HG02885 (cell line): ENCODE measurements around the gene UPF2.

Experiments
- ATAC-seq: cut with Tn5 transposase; IDR thresholded peaks from one replicate; pipeline ENCODE4 v1.9.1; 2021; ENCODE audit warnings: mild to moderate bottlenecking; ENCODE audit not compliant: unreplicated experiment, poor library complexity

UPF2 gene

GRCh38 chr10:11875494-11876281 is 166.9 kb downstream of the UPF2 start:
- ATAC-seq, result no peak

DNA sequence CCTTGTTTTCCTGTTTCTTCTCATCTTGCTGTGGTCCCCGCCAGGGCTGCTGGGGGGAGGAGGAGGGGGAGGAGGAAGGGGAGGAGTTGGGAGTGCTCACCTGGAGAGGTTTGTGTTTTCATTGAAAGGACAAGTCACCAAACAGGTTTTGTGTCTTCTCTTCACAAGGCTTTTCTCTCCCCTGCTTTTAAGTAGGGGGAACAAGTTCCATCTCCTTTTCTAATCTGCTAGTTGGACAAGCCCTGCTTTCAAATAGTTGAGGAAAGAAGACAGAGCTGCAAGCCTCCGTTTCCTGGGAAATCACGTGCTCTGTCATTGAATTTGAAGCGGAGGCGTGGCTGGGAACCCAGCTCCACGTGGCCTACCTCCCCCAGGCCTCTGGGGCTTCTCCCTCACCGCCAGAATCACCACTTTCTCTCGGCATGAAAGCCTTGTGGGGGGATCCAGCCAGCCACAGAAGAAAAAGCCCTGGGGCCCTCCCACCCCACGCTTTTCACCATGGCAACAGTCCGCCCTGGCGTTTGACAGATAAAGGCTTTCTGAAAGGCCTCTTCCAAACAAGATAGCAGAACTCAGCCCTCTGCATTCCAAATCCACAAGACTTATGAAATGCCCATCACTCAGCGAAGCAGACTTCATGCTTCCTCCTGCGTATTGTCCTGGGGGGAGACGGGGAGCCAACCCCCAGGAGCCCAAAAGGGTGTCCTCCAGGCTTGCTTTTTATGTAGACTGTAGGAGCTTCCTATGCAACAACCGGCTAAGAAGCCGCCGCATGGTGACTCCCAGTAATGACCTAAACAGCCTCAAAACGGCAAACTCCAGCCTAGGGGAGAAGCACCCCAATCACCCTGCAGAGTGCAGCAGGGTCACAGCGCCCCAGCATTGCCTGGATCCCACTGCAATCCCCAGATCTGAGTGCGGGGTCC is 167.8 kb downstream of the UPF2 start:
- no peak for ATAC-seq

DNA sequence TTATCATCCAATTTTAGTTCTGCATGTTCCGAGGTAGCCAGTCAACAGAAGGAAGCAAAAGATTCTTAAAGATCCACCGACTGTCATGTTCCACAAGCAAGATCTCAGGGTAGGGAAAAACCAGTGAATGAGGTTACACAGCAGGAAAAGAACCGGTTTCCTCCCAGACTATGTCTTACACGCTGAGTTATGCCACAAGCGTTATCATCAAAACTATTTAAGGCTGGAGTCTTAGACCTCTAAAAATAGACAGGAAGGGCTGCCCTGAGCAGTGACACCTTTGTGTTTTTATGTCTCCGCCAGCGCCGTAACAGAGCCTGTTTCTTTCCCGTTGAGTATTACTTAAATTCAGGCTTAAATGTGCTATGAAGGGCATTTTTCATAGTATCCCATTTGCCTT is 171.1 kb downstream of the UPF2 start:
- ATAC-seq, result no peak

GRCh38 chr10:11870900-11871400 is 171.7 kb downstream of the UPF2 start:
- ATAC-seq, result no peak

DNA sequence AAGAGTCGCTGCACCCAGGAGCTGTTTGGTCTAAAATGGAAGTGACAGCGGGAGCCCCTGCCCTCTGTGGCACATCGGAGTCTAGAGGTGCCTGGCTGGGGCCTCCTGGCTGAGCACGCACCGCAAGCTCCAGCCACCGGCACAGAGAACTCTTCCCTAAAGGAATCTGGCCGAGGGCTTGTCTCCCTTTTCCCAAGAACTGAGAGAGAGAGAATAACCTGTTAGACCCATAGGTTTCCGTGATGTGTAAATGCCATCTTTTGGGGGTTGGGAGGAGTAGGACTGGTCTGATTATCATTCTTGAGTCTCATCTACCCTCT is 172.2 kb downstream of the UPF2 start:
- no peak for ATAC-seq
